BJ (cell line): ENCODE results near the gene MIA. TPM values are rescaled to one million over a fixed set of nuclear protein-coding genes. Genes with fewer than 3 reads are reported as not detected.
A peak's percentile ranks its signal among the peaks of the same experiment; 100 is the strongest.
"Not testable (repeated sequence)": the region's sequence is repeated elsewhere in the genome, so short reads cannot be mapped to it uniquely, and the experiment has no call there.

Experiments used
- CTCF ChIA-PET: fragments of 350-600 bp; formaldehyde crosslinking; extraction: SDS; loops from one replicate; lab custom pipeline; 2021; ENCODE audit warnings: antibody characterized with exemption, inconsistent platforms; lab: Yijun Ruan, JAX
- POLR2A ChIA-PET: fragments of 300-600 bp; sonication (Branson Sonifier 250); formaldehyde crosslinking; extraction: SDS; loops from one replicate; lab custom pipeline; 2021; ENCODE audit warnings: antibody characterized with exemption; lab: Charles Lee
- DNase-seq: peaks from one replicate; pipeline ENCODE4 v3.0.0-alpha.2; 2011; ENCODE audit warnings: low read depth
- H3K27me3 ChIP-seq: 2 replicates; pipeline ENCODE4 v1.6.0; 2011; ENCODE audit warnings: low read length; ENCODE audit not compliant: control insufficient read depth, insufficient read depth
- H3K36me3 ChIP-seq: 2 replicates; pipeline ENCODE4 v1.5.1; 2011; ENCODE audit warnings: low read length; ENCODE audit not compliant: control insufficient read depth, insufficient read depth
- H3K4me3 ChIP-seq: 2 replicates; pipeline ENCODE4 v1.5.1; 2011; ENCODE audit warnings: low read depth, mild to moderate bottlenecking, control low read depth, low read length
- polyA plus RNA-seq: library from polyadenylated mRNA; depleted of rRNA; stranded (reverse); fragments of >200 nt; gene quantifications from 2 replicates; pipeline ENCODE4 v1.2.3, GENCODE V29; 2011
- TF ChIP-seq, protein P1 (sequence below): IDR thresholded peaks from 2 replicates; pipeline ENCODE4 v1.5.1; 2011; ENCODE audit warnings: low read depth, mild to moderate bottlenecking, control low read depth, inconsistent platforms, low read length, moderate library complexity; ENCODE audit not compliant: insufficient read depth

The MIA gene
- polyA plus RNA-seq, 1 experiment, result not detected

DNA sequence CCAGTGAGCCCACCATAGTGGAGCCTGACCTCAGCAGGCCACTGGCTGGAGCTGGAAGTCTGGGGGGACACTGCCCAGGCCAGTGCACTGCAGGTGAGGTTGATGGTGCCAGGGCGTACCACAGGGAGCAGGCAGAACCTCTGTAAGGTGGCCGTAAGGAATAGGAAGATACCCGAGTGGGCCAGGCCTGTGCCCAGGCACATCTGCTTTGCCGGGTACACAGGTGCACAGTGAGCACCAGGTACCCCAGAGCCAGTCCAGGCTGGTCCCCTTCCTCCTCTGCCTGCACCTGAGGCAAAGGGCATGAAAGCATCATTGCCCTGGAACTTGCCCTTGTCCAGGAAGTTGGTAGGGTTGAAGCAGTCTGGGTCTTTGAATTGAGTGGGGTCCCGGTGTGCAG is 33.2 kb downstream of the MIA start:
- no peak overlapping the region for H3K4me3 ChIP-seq
- ChIA-PET CTCF (interaction anchor here (0.9 to 5.1 kb wide), 4 partner anchors 11 to 147 kb away, joined by 3 to 49 read pairs (median 15); partner anchors contain the start of gene RAB4B), POLR2A (interaction anchor here (0.9 kb wide), 1 partner anchor 10 kb away, joined by 3 read pairs; the partner anchor contains the start of gene EGLN2)
- H3K27me3 ChIP-seq, result no peaks in the 10 kb centered on the region
- TF ChIP-seq, protein P1, sequence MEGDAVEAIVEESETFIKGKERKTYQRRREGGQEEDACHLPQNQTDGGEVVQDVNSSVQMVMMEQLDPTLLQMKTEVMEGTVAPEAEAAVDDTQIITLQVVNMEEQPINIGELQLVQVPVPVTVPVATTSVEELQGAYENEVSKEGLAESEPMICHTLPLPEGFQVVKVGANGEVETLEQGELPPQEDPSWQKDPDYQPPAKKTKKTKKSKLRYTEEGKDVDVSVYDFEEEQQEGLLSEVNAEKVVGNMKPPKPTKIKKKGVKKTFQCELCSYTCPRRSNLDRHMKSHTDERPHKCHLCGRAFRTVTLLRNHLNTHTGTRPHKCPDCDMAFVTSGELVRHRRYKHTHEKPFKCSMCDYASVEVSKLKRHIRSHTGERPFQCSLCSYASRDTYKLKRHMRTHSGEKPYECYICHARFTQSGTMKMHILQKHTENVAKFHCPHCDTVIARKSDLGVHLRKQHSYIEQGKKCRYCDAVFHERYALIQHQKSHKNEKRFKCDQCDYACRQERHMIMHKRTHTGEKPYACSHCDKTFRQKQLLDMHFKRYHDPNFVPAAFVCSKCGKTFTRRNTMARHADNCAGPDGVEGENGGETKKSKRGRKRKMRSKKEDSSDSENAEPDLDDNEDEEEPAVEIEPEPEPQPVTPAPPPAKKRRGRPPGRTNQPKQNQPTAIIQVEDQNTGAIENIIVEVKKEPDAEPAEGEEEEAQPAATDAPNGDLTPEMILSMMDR, result no peak
- peaks cover 22% of the 10 kb centered on the region for H3K36me3 ChIP-seq
- no peak for DNase-seq

DNA sequence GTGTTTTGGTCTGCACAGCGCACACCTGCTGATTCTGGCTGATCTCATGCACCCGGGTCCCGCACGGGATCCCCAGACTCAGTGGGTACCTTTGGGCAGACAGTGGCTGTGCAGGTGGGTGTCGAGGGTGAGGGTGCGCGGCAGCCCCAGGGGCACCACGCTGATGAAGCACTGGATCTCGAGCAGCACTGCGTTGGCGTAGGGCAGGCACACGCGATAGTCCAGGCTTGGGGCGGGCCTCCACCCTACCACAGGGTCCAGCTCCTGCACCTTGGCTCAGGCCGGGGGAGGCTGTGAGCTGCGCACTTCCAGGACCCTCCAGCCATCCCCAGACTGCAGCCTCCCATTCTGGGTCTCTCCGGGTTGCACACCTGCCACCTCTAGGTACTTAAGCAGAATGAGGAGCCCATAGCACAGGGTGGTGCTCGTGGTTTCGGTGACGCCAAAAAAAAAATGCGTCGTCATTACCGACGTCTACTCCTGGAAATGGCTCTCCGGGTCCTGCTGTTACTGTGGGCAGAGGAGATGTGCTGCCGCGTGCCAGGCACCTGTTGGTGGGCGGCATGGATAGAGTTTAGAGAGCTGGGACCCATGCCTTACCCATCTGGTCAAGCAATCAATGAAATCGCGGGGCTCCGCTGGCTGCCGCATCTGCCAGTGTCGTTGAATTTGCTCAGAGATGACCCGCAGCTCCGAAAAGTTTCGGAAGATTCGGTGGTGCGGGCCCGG is 34.2 kb downstream of the MIA start:
- CTCF ChIA-PET, result interaction anchor here (5.1 kb wide), 1 partner anchor 148 kb away, joined by 49 read pairs; no protein-coding TSS in a partner anchor
- no peak overlapping the region for H3K4me3 ChIP-seq

DNA sequence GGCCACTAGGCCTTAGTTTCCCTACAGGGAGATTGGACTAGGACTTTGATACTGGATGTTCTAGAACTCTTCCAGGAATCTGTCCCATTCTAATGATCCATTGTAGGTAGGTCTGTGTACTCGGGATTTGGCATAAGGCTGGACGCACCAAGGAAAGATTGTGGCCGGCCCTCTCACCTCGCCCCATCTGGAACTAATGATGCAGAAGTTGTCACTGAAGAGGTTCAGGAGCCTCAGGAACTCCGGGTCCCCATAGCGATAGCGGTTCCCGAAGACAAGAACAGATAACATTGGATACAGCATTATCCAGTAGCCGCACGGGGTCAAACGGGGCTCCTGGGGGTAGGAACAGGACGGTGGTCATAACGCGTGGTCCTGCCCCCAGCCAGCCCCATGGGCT is 34.8 kb downstream of the MIA start:
- H3K27me3 ChIP-seq, result no peaks in the 10 kb centered on the region
- DNase-seq, result no peak
- ChIA-PET CTCF (no interaction called here), POLR2A (no interaction called here)
- TF ChIP-seq, protein P1, result no peak
- H3K36me3 ChIP-seq, result peaks cover 19% of the 10 kb centered on the region
- H3K4me3 ChIP-seq, result peak overlapping the region; percentile 30

More for the DNA sequence above, 34.2 kb downstream of the MIA start:
- Histone ChIP-seq H3K27me3 (no peaks in the 10 kb centered on the region), H3K36me3 (peaks cover 19% of the 10 kb centered on the region)
- POLR2A ChIA-PET, result no interaction called here
- TF ChIP-seq, protein P1, result no peak
- DNase-seq, result no peak

DNA sequence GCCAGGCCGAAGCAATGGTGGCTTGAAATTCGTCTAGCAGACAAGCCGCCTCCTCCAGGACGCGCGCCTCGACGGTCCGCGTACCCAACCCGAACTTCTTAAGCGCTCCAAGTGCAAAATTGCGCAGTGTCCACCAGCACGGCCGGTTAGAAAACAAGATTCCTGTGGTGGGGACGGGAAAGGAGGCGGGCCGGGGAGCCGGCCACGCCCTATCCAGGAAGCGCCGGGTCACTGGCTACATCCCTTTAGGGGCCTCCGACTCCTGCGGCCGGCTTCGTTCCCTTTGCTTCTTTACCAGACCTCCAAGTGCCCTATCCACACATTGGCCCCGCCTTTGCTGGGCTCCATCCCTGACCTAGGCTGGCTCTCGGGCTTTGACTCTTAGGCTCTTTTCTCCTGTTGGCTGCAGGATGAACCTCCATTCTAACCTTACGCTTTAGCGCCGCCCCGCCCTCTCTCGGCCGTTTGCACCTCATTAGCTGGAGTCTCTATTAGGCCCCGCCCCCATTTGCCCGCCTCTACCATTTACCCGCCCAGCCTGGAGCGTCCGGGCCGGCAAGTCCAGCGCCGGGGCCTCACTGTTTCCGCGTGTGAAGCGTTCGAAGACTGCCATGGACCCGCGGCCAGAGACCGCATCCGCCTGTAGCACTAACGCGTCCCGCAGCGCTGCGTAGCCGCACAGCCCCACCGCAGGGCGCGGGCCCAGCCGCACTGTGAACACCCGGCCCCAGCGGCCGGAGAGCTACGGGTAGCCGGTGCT is 35.5 kb downstream of the MIA start:
- DNase-seq, result peak; percentile 44
- H3K27me3 ChIP-seq, CTCF ChIA-PET: not testable (repeated sequence)
- Histone ChIP-seq H3K4me3 (peak overlapping the region; percentile 30), H3K36me3 (peaks cover 17% of the 10 kb centered on the region)
- POLR2A ChIA-PET, result interaction anchor here (0.6 kb wide), 1 partner anchor 18 kb away, joined by 3 read pairs; no protein-coding TSS in a partner anchor

DNA sequence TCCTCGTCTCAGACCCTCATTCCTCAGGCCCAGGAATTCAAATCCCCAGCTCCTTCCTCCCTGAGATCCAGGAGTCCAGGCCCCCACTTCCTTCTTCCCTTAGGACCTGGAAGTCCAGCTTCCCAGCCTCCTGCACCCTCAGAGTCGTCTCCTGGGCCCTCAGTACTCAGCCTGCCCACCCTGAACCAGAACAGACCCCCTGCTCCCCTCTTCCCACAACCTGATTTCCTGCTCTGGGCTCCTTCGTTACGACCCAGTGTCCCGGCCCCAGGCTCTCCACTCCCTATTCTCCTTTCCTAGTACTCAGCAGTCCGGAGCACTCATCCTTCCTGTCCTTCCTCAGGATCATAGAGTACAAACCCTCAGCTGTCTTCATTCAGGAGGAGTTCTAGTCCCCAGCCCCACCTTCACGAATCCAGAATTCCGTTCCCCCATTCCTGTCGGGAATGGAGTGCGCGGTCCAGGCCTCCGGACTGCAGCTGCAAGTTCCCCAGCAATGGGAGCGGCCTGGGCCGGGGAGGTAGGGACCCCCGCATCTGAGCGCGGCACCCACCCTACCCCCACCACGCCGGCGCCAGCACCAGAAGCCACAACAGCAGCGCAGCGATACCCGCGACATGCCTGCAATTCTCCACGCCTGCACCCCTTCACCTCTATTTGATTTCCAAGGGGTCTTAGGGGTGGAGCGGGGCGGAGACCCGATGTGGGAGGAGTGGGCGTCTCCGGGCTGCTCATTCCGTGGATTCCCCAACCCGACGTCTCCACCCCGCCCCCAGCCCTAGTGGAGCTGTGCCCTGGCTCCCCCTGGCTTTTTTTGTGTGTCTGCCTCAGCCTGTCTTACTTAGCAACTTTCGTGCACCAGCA is 36.4 kb downstream of the MIA start:
- Histone ChIP-seq H3K36me3 (peaks cover 17% of the 10 kb centered on the region), H3K4me3 (no peak overlapping the region; the same call in 1 of the 2 replicates), H3K27me3 (no peaks in the 10 kb centered on the region)
- no peak for DNase-seq
- CTCF ChIA-PET, result interaction anchor here (1.0 kb wide), 1 partner anchor 149 kb away, joined by 3 read pairs; no protein-coding TSS in a partner anchor
- POLR2A ChIA-PET, result interaction anchor here (0.6 kb wide), 1 partner anchor 19 kb away, joined by 3 read pairs; no protein-coding TSS in a partner anchor
- TF ChIP-seq, protein P1, result 0 out of 2 replicates have a peak, but pooled peaks have one; percentile 7

DNA sequence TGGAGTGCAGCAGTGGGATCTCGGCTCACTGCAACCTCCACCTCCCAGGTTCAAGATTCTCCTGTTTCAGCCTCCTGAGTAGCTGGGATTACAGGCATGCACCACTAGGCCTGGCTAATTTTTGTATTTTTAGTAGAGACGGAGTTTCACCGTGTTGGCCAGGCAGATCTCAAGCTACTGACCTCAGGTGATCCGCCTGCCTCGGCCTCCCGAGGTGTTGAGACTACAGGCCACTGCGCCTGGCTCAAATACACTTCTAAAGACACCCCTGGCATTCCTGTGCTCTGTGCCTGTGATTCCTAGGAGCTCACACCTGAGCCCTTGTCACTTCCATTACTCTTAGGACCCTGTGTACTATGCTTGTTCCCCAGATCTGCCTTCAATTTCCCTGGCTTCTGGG is 37.2 kb downstream of the MIA start:
- CTCF ChIA-PET, result interaction anchor here (1.0 kb wide), 1 partner anchor 150 kb away, joined by 3 read pairs; no protein-coding TSS in a partner anchor
- H3K36me3 ChIP-seq, result peaks cover 12% of the 10 kb centered on the region

More for the DNA sequence above, 37.2 kb downstream of the MIA start:
- DNase-seq, H3K27me3 ChIP-seq, H3K4me3 ChIP-seq, POLR2A ChIA-PET: not testable (repeated sequence)
